ENCODE results near the gene ETV2.

The ETV2 gene

GRCh38 chr19:35666251-35666913 lies 24.8 kb downstream of the ETV2 start, which contains the start of gene UPK1A:
Gene UPK1A (plus strand): TSS chr19:35666517. CDS start chr19:35666813, 296 bp downstream.
- Histone ChIP-seq H3K27ac (ENCODE audit: low read length) (no peak within 1 kb of the TSS), H3K36me3 (ENCODE audit: insufficient read depth, low read length) (peaks cover 6% of the 10 kb centered on the region; the same call in 1 of the 2 replicates), H3K4me1 (ENCODE audit: insufficient read depth, low read length) (no peaks in the 10 kb centered on the region), H3K4me3 (ENCODE audit: low read depth in 1 of 2, low read length in 2 of 2) (no peak within 1 kb of the TSS), H2AFZ (ENCODE audit: low read depth, low read length) (no peak within 1 kb of the TSS), H3K27me3 (ENCODE audit: insufficient read depth, low read length, poor library complexity) (no peaks in the 10 kb centered on the region), H4K20me1 (ENCODE audit: insufficient read depth, low read length) (0 out of 2 replicates have a peak, but pooled peaks cover 4% of the 10 kb centered on the region), H3K79me2 (ENCODE audit: insufficient read depth, low read length) (no peaks in the 10 kb centered on the region), H3K9me3 (ENCODE audit: insufficient read depth, low read length, severe bottlenecking) (no peaks in the 10 kb centered on the region), H3K9ac (ENCODE audit: low read depth, low read length) (no peak within 1 kb of the TSS), H3K4me2 (ENCODE audit: insufficient read depth, low read length) (no peak within 1 kb of the TSS)
- DNase-seq (no peak), ATAC-seq (ENCODE audit: insufficient read depth, low read depth) (no peak)
- TF ChIP-seq EZH2 (IDR thresholded peaks at IDR 0.05; ENCODE audit: borderline replicate concordance, low read depth, low read length, severe bottlenecking) (no peak), CTCF (IDR thresholded peaks at IDR 0.05; ENCODE audit: borderline replicate concordance, extremely low read depth, low read length, poor library complexity, severe bottlenecking) (no peak)

DNA sequence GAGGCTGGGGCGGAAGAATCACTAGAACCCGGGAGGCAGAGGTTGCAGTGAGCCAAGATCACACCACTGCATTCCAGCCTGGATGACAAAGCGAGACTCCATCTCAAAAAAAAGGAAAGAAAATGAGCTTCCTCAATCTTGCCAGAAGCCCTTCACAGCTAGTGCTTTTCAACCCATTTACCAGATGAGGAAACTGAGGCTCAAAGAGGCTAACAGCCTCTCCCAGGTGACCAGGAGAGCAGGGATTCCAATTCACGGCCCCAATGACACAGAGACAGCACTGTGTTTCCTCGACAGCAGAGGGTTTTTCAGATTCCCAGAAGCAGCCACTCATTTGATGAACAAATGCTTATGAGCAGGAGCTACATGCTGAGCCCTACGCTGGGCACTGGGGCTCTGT lies 28.0 kb downstream of the ETV2 start:
- TF ChIP-seq EZH2 (IDR thresholded peaks at IDR 0.05; ENCODE audit: borderline replicate concordance, low read depth, low read length, severe bottlenecking) (no peak), CTCF (IDR thresholded peaks at IDR 0.05; ENCODE audit: borderline replicate concordance, extremely low read depth, low read length, poor library complexity, severe bottlenecking) (no peak)
- no peak for ATAC-seq (ENCODE audit: insufficient read depth, low read depth)
- DNase-seq: no peak
- no peaks in the 10 kb centered on the region for H3K4me1 ChIP-seq (ENCODE audit: insufficient read depth, low read length)
- H2AFZ ChIP-seq (ENCODE audit: low read depth, low read length): no peak overlapping the region
- H3K9me3 ChIP-seq (ENCODE audit: insufficient read depth, low read length, severe bottlenecking): no peaks in the 10 kb centered on the region
- H3K4me3 ChIP-seq (ENCODE audit: low read depth in 1 of 2, low read length in 2 of 2): no peak overlapping the region
- H3K27ac ChIP-seq (ENCODE audit: low read length): no peak overlapping the region
- no peaks in the 10 kb centered on the region for H3K27me3 ChIP-seq (ENCODE audit: insufficient read depth, low read length, poor library complexity)
- no peak overlapping the region for H3K4me2 ChIP-seq (ENCODE audit: insufficient read depth, low read length)
- no peak overlapping the region for H3K9ac ChIP-seq (ENCODE audit: low read depth, low read length)
- no peaks in the 10 kb centered on the region for H3K36me3 ChIP-seq (ENCODE audit: insufficient read depth, low read length)
- 0 out of 2 replicates have a peak, but pooled peaks cover 4% of the 10 kb centered on the region for H4K20me1 ChIP-seq (ENCODE audit: insufficient read depth, low read length)
- no peaks in the 10 kb centered on the region for H3K79me2 ChIP-seq (ENCODE audit: insufficient read depth, low read length)

DNA sequence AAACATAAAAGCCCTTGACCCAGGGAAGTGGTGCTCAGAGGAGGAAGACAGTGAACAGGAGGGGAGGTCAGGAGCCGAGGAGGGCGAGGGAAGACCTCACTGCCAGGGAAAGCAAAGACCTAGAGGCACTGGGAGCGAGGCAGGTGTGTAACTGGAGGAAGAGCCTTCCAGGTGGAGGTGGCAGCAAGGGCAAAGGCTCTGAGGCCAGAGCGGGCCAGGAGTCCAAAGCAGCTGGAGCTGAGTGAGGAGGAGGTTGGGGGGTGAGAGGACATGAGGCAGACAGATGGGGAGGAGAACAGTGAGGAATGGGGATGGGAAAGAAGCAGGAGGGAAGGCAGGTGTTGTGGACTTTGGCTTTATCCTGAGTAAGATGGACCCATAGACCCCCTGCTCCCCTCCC lies 28.4 kb downstream of the ETV2 start:
- H3K27me3 ChIP-seq (ENCODE audit: insufficient read depth, low read length, poor library complexity): no peaks in the 10 kb centered on the region
- H3K36me3 ChIP-seq (ENCODE audit: insufficient read depth, low read length): no peaks in the 10 kb centered on the region
- H3K4me2 ChIP-seq (ENCODE audit: insufficient read depth, low read length): no peak overlapping the region
- no peak overlapping the region for H3K9ac ChIP-seq (ENCODE audit: low read depth, low read length)
- no peak overlapping the region for H2AFZ ChIP-seq (ENCODE audit: low read depth, low read length)
- H3K27ac ChIP-seq (ENCODE audit: low read length): no peak overlapping the region
- ATAC-seq (ENCODE audit: insufficient read depth, low read depth) (no peak), DNase-seq (no peak)
- 0 out of 2 replicates have a peak, but pooled peaks cover 4% of the 10 kb centered on the region for H4K20me1 ChIP-seq (ENCODE audit: insufficient read depth, low read length)
- TF ChIP-seq EZH2 (IDR thresholded peaks at IDR 0.05; ENCODE audit: borderline replicate concordance, low read depth, low read length, severe bottlenecking): no peak
- no peak for TF ChIP-seq CTCF (IDR thresholded peaks at IDR 0.05; ENCODE audit: borderline replicate concordance, extremely low read depth, low read length, poor library complexity, severe bottlenecking)
- H3K79me2 ChIP-seq (ENCODE audit: insufficient read depth, low read length): no peaks in the 10 kb centered on the region
- H3K4me1 ChIP-seq (ENCODE audit: insufficient read depth, low read length): no peaks in the 10 kb centered on the region
- no peaks in the 10 kb centered on the region for H3K9me3 ChIP-seq (ENCODE audit: insufficient read depth, low read length, severe bottlenecking)
- H3K4me3 ChIP-seq (ENCODE audit: low read depth in 1 of 2, low read length in 2 of 2): no peak overlapping the region
